ENCODE measurements around the gene MT1G. TPM values are rescaled to one million over a fixed set of nuclear protein-coding genes. Genes with fewer than 3 reads are reported as not detected.
A peak's percentile ranks its signal among the peaks of the same experiment; 100 is the strongest.

Gene MT1G
- total and polyA plus RNA-seq, 12 donors, result 3.7 to 146 (median 14.1) TPM; not detected in 1

GRCh38 chr16:56708525-56709442 is 40.9 kb upstream of the MT1G start:
- intact Hi-C loops (cut with DNase I), result loop anchor here in 1 of 2 donors (10.0 kb wide), 1 partner anchor 104 kb away; the partner anchor contains the start of gene MT2A

GRCh38 chr16:56702836-56703235 is 35.0 kb upstream of the MT1G start:
- intact Hi-C loops (cut with DNase I), result loop anchor here (5.0 to 10.0 kb wide), 2 partner anchors 98 to 101 kb away; partner anchors contain the start of gene MT2A (in 1 of the 2)
- no peak for TF ChIP-seq CTCF (IDR thresholded peaks at IDR 0.05)
- no peak for TF ChIP-seq POLR2A (IDR thresholded peaks at IDR 0.05)
- WGBS, 4 donors, result 60 to 78% (median 62%) methylated on average over 5 of the region's 5 CpGs
- Histone ChIP-seq H3K27ac (peak overlapping the region in 2 of 5 donors; percentile 36 to 54), H3K9me3 (replicated peaks in 1 of 3) (no peaks in the 10 kb centered on the region), H3K27me3 (no peaks in the 10 kb centered on the region), H3K36me3 (replicated peaks in 1 of 2) (no peaks in the 10 kb centered on the region), H3K4me1 (replicated peaks in 1 of 2) (peaks cover 0 to 7% of the 10 kb centered on the region in 2 donors), H3K4me3 (no peak overlapping the region)
- peak in 2 of 7 donors; percentile 45 to 62 for DNase-seq

More at GRCh38 chr16:56708525-56709442, 40.9 kb upstream of the MT1G start:
- no peak overlapping the region for H3K27ac ChIP-seq
- no peak overlapping the region for H3K4me3 ChIP-seq
- H3K27me3 ChIP-seq, result no peaks in the 10 kb centered on the region
- WGBS, 4 donors, result 70 to 80% (median 76%) methylated on average over 12 to 13 of the region's 13 CpGs
- H3K36me3 ChIP-seq (replicated peaks in 1 of 2), result no peaks in the 10 kb centered on the region
- H3K9me3 ChIP-seq (replicated peaks in 1 of 3), result no peaks in the 10 kb centered on the region
- H3K4me1 ChIP-seq (replicated peaks in 1 of 2), result no peaks in the 10 kb centered on the region
- DNase-seq, result no peak
- TF ChIP-seq CTCF (IDR thresholded peaks at IDR 0.05), result no peak
- TF ChIP-seq POLR2A (IDR thresholded peaks at IDR 0.05), result no peak

- Histone ChIP-seq H3K9me3 (replicated peaks in 1 of 3) (no peaks in the 10 kb centered on the region), H3K36me3 (replicated peaks in 1 of 2) (no peaks in the 10 kb centered on the region), H3K27me3 (no peaks in the 10 kb centered on the region), H3K4me1 (replicated peaks in 1 of 2) (peaks cover 0 to 7% of the 10 kb centered on the region in 2 donors), H3K27ac (no peak overlapping the region), H3K4me3 (no peak overlapping the region)
- intact Hi-C loops (cut with DNase I), result loop anchor here (5.0 to 10.0 kb wide), 2 partner anchors 97 to 99 kb away; partner anchors contain the start of gene MT2A (in 1 of the 2)
- DNase-seq, result no peak
- TF ChIP-seq CTCF (IDR thresholded peaks at IDR 0.05) (no peak), POLR2A (IDR thresholded peaks at IDR 0.05) (no peak)
- 83 to 88% (median 85%) methylated on average over 7 of the region's 7 CpGs for WGBS, 4 donors
Observed at GRCh38 chr16:56701534-56701933, 33.7 kb upstream of the MT1G start.

- 86 to 96% (median 90%) methylated on average over 1 of the region's 1 CpG for WGBS, 4 donors
- no peak for DNase-seq
- Histone ChIP-seq H3K27ac (no peak overlapping the region), H3K9me3 (replicated peaks in 1 of 3) (no peaks in the 10 kb centered on the region), H3K4me1 (replicated peaks in 1 of 2) (peaks cover 0 to 7% of the 10 kb centered on the region in 2 donors), H3K36me3 (replicated peaks in 1 of 2) (no peaks in the 10 kb centered on the region), H3K27me3 (no peaks in the 10 kb centered on the region), H3K4me3 (no peak overlapping the region)
- TF ChIP-seq CTCF (IDR thresholded peaks at IDR 0.05) (no peak), POLR2A (IDR thresholded peaks at IDR 0.05) (no peak)
- intact Hi-C loops (cut with DNase I), result loop anchor here (5.0 to 10.0 kb wide), 2 partner anchors 96 to 98 kb away; partner anchors contain the start of gene MT2A (in 1 of the 2)
Observed at GRCh38 chr16:56700631-56701030, 32.8 kb upstream of the MT1G start.

All from adrenal gland (tissue), 12 donors.